H1 (cell line): ENCODE results near the gene CTDNEP1. TPM values are rescaled to one million over a fixed set of nuclear protein-coding genes. Genes with fewer than 3 reads are reported as not detected.

Experiments used
- CTCF ChIA-PET: fragments of 300-600 bp; sonication (Branson Sonifier 250); formaldehyde crosslinking; loops from one replicate; lab custom pipeline; 2021; ENCODE audit not compliant: partially characterized antibody; lab: Charles Lee
- POLR2A ChIA-PET: fragments of 300-600 bp; sonication (Branson Sonifier 250); formaldehyde crosslinking; loops from one replicate; lab custom pipeline; 2021; ENCODE audit warnings: inconsistent platforms; ENCODE audit not compliant: partially characterized antibody; lab: Charles Lee
- DNase-seq, 2 experiments: peaks; one replicate each; pipeline versions ENCODE4 v3.0.0 to v3.0.0-alpha.2; 2010 to 2022; ENCODE audit warnings: low spot score in 2 of 2, low read depth in 1 of 2, mixed read lengths in 1 of 2
- FAIRE-seq: peaks from 2 replicates; lab custom pipeline; 2011; peaks lifted over from hg19 to GRCh38; lab: Jason Lieb, UNC
- H2AFZ ChIP-seq: 2 replicates; pipeline ENCODE4 v1.8.1; 2012; ENCODE audit warnings: low read length, inconsistent platforms
- H2AK5ac ChIP-seq: 2 replicates; pipeline ENCODE4 v1.6.1; 2013; ENCODE audit warnings: low read depth, low read length
- H2BK120ac ChIP-seq: replicated peaks from 2 replicates; pipeline ENCODE3; 2013; ENCODE audit warnings: low read depth, low read length, inconsistent platforms
- H2BK12ac ChIP-seq: 2 replicates; pipeline ENCODE4 v1.6.1; 2013; ENCODE audit warnings: low read depth, low read length
- H2BK15ac ChIP-seq: 2 replicates; pipeline ENCODE4 v1.6.1; 2013; ENCODE audit warnings: low read length
- H2BK20ac ChIP-seq: 2 replicates; pipeline ENCODE4 v1.6.1; 2013; ENCODE audit warnings: low read length
- H2BK5ac ChIP-seq: 2 replicates; pipeline ENCODE4 v1.6.1; 2013; ENCODE audit warnings: low read depth, low read length
- H3K14ac ChIP-seq: 2 replicates; pipeline ENCODE4 v1.6.1; 2013; ENCODE audit warnings: inconsistent platforms; ENCODE audit not compliant: insufficient read length
- H3K18ac ChIP-seq: 2 replicates; pipeline ENCODE4 v1.6.1; 2013; ENCODE audit warnings: low read length; ENCODE audit errors: extremely low read depth
- H3K23ac ChIP-seq: 2 replicates; pipeline ENCODE4 v1.6.1; 2013; ENCODE audit warnings: inconsistent platforms; ENCODE audit not compliant: insufficient read length
- H3K23me2 ChIP-seq: 2 replicates; pipeline ENCODE4 v1.6.1; 2013; ENCODE audit warnings: low read depth, low read length
- H3K27ac ChIP-seq: 2 replicates; pipeline ENCODE4 v1.6.1; 2011; ENCODE audit warnings: low read depth, low read length, inconsistent platforms
- H3K27me3 ChIP-seq, 4 experiments: replicated peaks in 1 of 4; 1 replicate in 1 of 4; 2 replicates in 3 of 4; pipeline versions ENCODE4 v1.6.1 to v1.8.1; 2011 to 2013; ENCODE audit warnings: low read length in 3 of 4, mild to moderate bottlenecking in 3 of 4, inconsistent platforms in 2 of 4, mixed read lengths in 2 of 4, moderate library complexity in 1 of 4; ENCODE audit not compliant: control insufficient read depth in 3 of 4, insufficient read depth in 3 of 4; ENCODE audit errors: extremely low read depth in 1 of 4
- H3K36me3 ChIP-seq, 4 experiments: 2 replicates each; pipeline versions ENCODE4 v1.6.1 to v1.8.1; 2011 to 2013; ENCODE audit warnings: mild to moderate bottlenecking in 4 of 4, low read length in 3 of 4, moderate library complexity in 2 of 4, control low read depth in 1 of 4, inconsistent platforms in 1 of 4; ENCODE audit not compliant: insufficient read depth in 4 of 4, control insufficient read depth in 2 of 4
- H3K4ac ChIP-seq: replicated peaks from 2 replicates; pipeline ENCODE3; 2013; ENCODE audit warnings: low read length, low read depth, mixed read lengths, inconsistent platforms; ENCODE audit not compliant: insufficient read length
- H3K4me1 ChIP-seq, 4 experiments: replicated peaks in 1 of 4; 1 replicate in 1 of 4; 2 replicates in 3 of 4; pipeline versions ENCODE4 v1.6.1 to v1.8.1; 2011 to 2013; ENCODE audit warnings: low read length in 3 of 4, inconsistent platforms in 2 of 4, mixed read lengths in 1 of 4; ENCODE audit not compliant: insufficient read depth in 4 of 4, control insufficient read depth in 3 of 4
- H3K4me2 ChIP-seq, 2 experiments: 2 replicates each; pipeline versions ENCODE4 v1.6.1 to v1.8.1; 2011 to 2013; ENCODE audit warnings: low read depth in 2 of 2, low read length in 2 of 2, control low read depth in 1 of 2, inconsistent platforms in 1 of 2, mild to moderate bottlenecking in 1 of 2; ENCODE audit not compliant: insufficient read depth in 1 of 2
- H3K4me3 ChIP-seq, 4 experiments: fragments of 200-600, 300-600 bp in 1 of 4; sonication (generic), shearing (Covaris generic), sonication (Bioruptor Twin) in 1 of 4; 2 replicates each; pipeline versions ENCODE4 v1.5.1 to v1.8.1; 2011 to 2016; ENCODE audit warnings: low read length in 4 of 4, low read depth in 3 of 4, control low read depth in 2 of 4, inconsistent platforms in 2 of 4, mild to moderate bottlenecking in 2 of 4, mixed read lengths in 1 of 4, moderate library complexity in 1 of 4; ENCODE audit not compliant: insufficient read depth in 2 of 4; ENCODE audit errors: extremely low read depth in 1 of 4
- H3K56ac ChIP-seq: replicated peaks from 2 replicates; pipeline ENCODE3; 2013; ENCODE audit warnings: low read depth, mild to moderate bottlenecking, mixed read lengths, low read length, inconsistent platforms; ENCODE audit not compliant: insufficient read length
- H3K79me1 ChIP-seq: 2 replicates; pipeline ENCODE4 v1.6.1; 2013; ENCODE audit warnings: low read depth, low read length, control low read depth
- H3K79me2 ChIP-seq, 2 experiments: 2 replicates each; pipeline versions ENCODE4 v1.6.1 to v1.8.1; 2012 to 2013; ENCODE audit warnings: low read length in 2 of 2, mild to moderate bottlenecking in 2 of 2, inconsistent platforms in 1 of 2; ENCODE audit not compliant: insufficient read depth in 2 of 2, control insufficient read depth in 1 of 2
- H3K9ac ChIP-seq, 4 experiments: replicated peaks in 1 of 4; 1 replicate in 1 of 4; 2 replicates in 3 of 4; pipeline versions ENCODE4 v1.6.1 to v1.8.1; 2011 to 2013; ENCODE audit warnings: low read depth in 3 of 4, low read length in 3 of 4, control low read depth in 2 of 4, mild to moderate bottlenecking in 2 of 4, moderate library complexity in 2 of 4, inconsistent platforms in 1 of 4; ENCODE audit errors: extremely low read depth in 1 of 4
- H3K9me3 ChIP-seq, 2 experiments: 2 replicates each; pipeline versions ENCODE4 v1.6.1 to v1.8.1; 2012 to 2013; ENCODE audit warnings: mild to moderate bottlenecking in 2 of 2, moderate library complexity in 2 of 2, control low read depth in 1 of 2, inconsistent platforms in 1 of 2, low read depth in 1 of 2, low read length in 1 of 2, mixed read lengths in 1 of 2; ENCODE audit not compliant: insufficient read depth in 2 of 2
- H4K20me1 ChIP-seq, 2 experiments: replicated peaks in 1 of 2; 2 replicates each; pipeline versions ENCODE3 to v1.8.1; 2011 to 2013; ENCODE audit warnings: inconsistent platforms in 2 of 2, low read length in 2 of 2, mild to moderate bottlenecking in 1 of 2; ENCODE audit not compliant: insufficient read depth in 2 of 2, control insufficient read depth in 1 of 2
- H4K5ac ChIP-seq: 2 replicates; pipeline ENCODE4 v1.6.1; 2013; ENCODE audit warnings: low read length, low read depth, mixed read lengths, inconsistent platforms; ENCODE audit not compliant: insufficient read length
- H4K8ac ChIP-seq: 2 replicates; pipeline ENCODE4 v1.8.0; 2013; ENCODE audit warnings: mild to moderate bottlenecking, moderate library complexity, low read length, inconsistent platforms; ENCODE audit not compliant: insufficient read depth; ENCODE audit errors: extremely low read depth
- H4K91ac ChIP-seq: replicated peaks from 2 replicates; pipeline ENCODE3; 2013; ENCODE audit warnings: low read length, mixed read lengths, inconsistent platforms; ENCODE audit not compliant: insufficient read length
- RBBP5 ChIP-seq: IDR thresholded peaks from 2 replicates; pipeline ENCODE4 v1.7.1; 2012; ENCODE audit warnings: low read depth, mild to moderate bottlenecking, inconsistent platforms, low read length, moderate library complexity, borderline replicate concordance
- SP1 ChIP-seq: IDR thresholded peaks from 2 replicates; pipeline ENCODE4 v1.6.1; 2011; ENCODE audit warnings: low read depth, low read length
- WGBS, 2 experiments: shearing (Covaris generic) in 1 of 2; methylation state at CpG; one replicate each; pipeline versions ENCODE4 v1.1.6 to v1.1.7; 2013 to 2015; ENCODE audit warnings: low lambda C conversion rate in 2 of 2, mixed read lengths in 2 of 2, inconsistent platforms in 1 of 2, low coverage in 1 of 2, missing lambda C conversion rate in 1 of 2; ENCODE audit not compliant: insufficient replicate concordance in 2 of 2, insufficient coverage in 1 of 2, insufficient read length in 1 of 2; ENCODE audit errors: extremely low coverage in 1 of 2, missing lambda C conversion rate in 1 of 2; 5-methylcytosine and 5-hydroxymethylcytosine counted together
- polyA plus RNA-seq, 7 experiments: library from polyadenylated mRNA; depleted of rRNA in 3 of 7; stranded (reverse) in 5 of 7; unstranded in 2 of 7; fragments of >200 nt in 5 of 7; fragments of 200-250 nt in 2 of 7; gene quantifications; 1 replicate in 5 of 7; 2 replicates in 1 of 7; 4 replicates in 1 of 7; pipeline versions ENCODE4 v1.2.1 to v1.2.3, GENCODE V29; 2011 to 2013; ENCODE audit warnings: missing spikeins in 2 of 7, mixed read lengths in 2 of 7
- total RNA-seq: library from RNA; stranded (reverse); fragmentation: NEBNext Ultra II Directional; extraction: Animal tissue kit (Norgen Biotek cat#: 25700); gene quantifications from 2 replicates; pipeline ENCODE4 v1.2.1, GENCODE V29; 2021

Gene CTDNEP1
- total and polyA plus RNA-seq, 2 of the 8 experiments (the other 6 are each of a cell fraction or from before 2014, with no cell fraction given), result 114 to 123 TPM

DNA sequence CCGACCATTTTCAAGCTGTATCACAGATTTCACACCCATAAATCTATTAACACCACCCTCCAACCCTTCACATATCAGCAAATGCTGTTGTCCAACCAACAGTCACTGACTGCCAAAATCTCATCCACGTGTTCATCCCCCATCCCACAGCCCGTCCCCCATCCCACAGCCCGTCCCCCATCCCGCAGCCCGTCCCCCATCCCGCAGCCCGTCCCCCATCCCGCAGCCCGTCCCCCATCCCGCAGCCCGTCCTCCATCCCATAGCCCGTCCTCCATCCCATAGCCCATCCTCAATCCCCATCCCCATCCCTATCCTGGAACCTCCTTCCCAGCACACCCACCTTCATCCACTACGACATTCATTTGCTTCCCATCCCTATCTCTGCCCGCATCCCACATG is 46.0 kb downstream of the CTDNEP1 start:
- Histone ChIP-seq H4K5ac (no peak overlapping the region), H3K4me2 (peak overlapping the region; percentile 64 to 79), H2BK20ac (no peak overlapping the region), H4K8ac (no peak overlapping the region), H3K9ac (peak overlapping the region in 2 of 4 experiments; percentile 42 to 43; a peak in 1 of 7 replicates), H3K23ac (no peak overlapping the region), H4K20me1 (peaks cover 3 to 20% of the 10 kb centered on the region in 2 experiments), H3K18ac (no peak overlapping the region), H3K79me2 (peaks cover 0 to 38% of the 10 kb centered on the region in 2 experiments; a peak in 2 of 4 replicates), H2AK5ac (no peak overlapping the region), H3K14ac (no peak overlapping the region), H2AFZ (no peak overlapping the region), H2BK5ac (no peak overlapping the region), H2BK120ac (no peak overlapping the region), H2BK15ac (no peak overlapping the region), H3K4me1 (peaks cover 5 to 31% (median 25%) of the 10 kb centered on the region in 4 experiments), H3K27me3 (no peaks in the 10 kb centered on the region; a peak in 1 of 7 replicates), H3K36me3 (peaks cover 17 to 28% (median 23%) of the 10 kb centered on the region in 4 experiments), H3K4me3 (peak overlapping the region; percentile 40 to 69 (median 59); a peak in 7 of 8 replicates), H3K79me1 (peaks cover 22% of the 10 kb centered on the region; the same call in 1 of the 2 replicates), H2BK12ac (no peak overlapping the region), H3K9me3 (no peaks in the 10 kb centered on the region), H3K56ac (no peak overlapping the region), H3K4ac (no peak overlapping the region), H4K91ac (no peak overlapping the region), H3K23me2 (peaks cover 18% of the 10 kb centered on the region; the same call in 1 of the 2 replicates), H3K27ac (peak overlapping the region; percentile 68; the same call in 1 of the 2 replicates)
- no peak for DNase-seq
- no peak for FAIRE-seq
- ChIA-PET CTCF (interaction anchor here (1.2 kb wide), 1 partner anchor 28 kb away, joined by 5 read pairs; no protein-coding TSS in a partner anchor), POLR2A (interaction anchor here (1.0 to 2.0 kb wide), 6 partner anchors 9 to 56 kb away, joined by 4 to 8 read pairs (median 4); partner anchors contain the start of genes CLDN7, DLG4, DVL2 and PHF23)
- TF ChIP-seq SP1 (no peak), RBBP5 (0 out of 2 replicates have a peak, but pooled peaks have one; percentile 4)
- 42 to 100% methylated on average over 1 to 6 of the region's 15 CpGs for WGBS, 2 experiments
